Ishikawa (cell line): ENCODE measurements around the gene PHKG2.

Source experiments
- FOXM1 ChIP-seq: IDR thresholded peaks from 2 replicates; pipeline ENCODE4 v1.6.1; 2012; ENCODE audit warnings: low read depth, borderline replicate concordance
- REST ChIP-seq: IDR thresholded peaks from 2 replicates; pipeline ENCODE4 v1.6.1; 2012; ENCODE audit warnings: low read depth, mild to moderate bottlenecking
- USF1 ChIP-seq: IDR thresholded peaks from 2 replicates; pipeline ENCODE4 v1.6.1; 2012

GRCh38 chr16:30787613-30788378, 39.6 kb downstream of the PHKG2 start:
- TF ChIP-seq USF1 (no peak), FOXM1 (no peak), REST (no peak)
